Measurements from ENCODE around the gene LPIN1.
"Not testable (repeated sequence)": the region's sequence is repeated elsewhere in the genome, so short reads cannot be mapped to it uniquely, and the experiment has no call there.

LPIN1 gene

GRCh38 chr2:11844798-11845197 lies 98.4 kb downstream of the LPIN1 start:
- not testable (repeated sequence) for DNase-seq

- DNase-seq = not testable (repeated sequence)
Observed at GRCh38 chr2:11847935-11848334, 101.5 kb downstream of the LPIN1 start.

GRCh38 chr2:11850082-11850481 lies 103.7 kb downstream of the LPIN1 start:
- DNase-seq = no peak

GRCh38 chr2:11852526-11853196 lies 106.2 kb downstream of the LPIN1 start:
- DNase-seq = no peak

- no peak for DNase-seq
Observed at GRCh38 chr2:11853197-11853588, 106.8 kb downstream of the LPIN1 start.

- no peak for DNase-seq
Observed at GRCh38 chr2:11855064-11855760, 108.8 kb downstream of the LPIN1 start.

GRCh38 chr2:11856095-11856494 lies 109.7 kb downstream of the LPIN1 start:
- DNase-seq = no peak

- DNase-seq = no peak
Observed at GRCh38 chr2:11858883-11859282, 112.5 kb downstream of the LPIN1 start.

GRCh38 chr2:11859975-11860374 lies 113.5 kb downstream of the LPIN1 start:
- DNase-seq = not testable (repeated sequence)

- DNase-seq = no peak
Observed at GRCh38 chr2:11861044-11861443, 114.6 kb downstream of the LPIN1 start.

- no peak for DNase-seq
Observed at GRCh38 chr2:11862049-11862448, 115.6 kb downstream of the LPIN1 start.

GRCh38 chr2:11863103-11863502 lies 116.7 kb downstream of the LPIN1 start:
- DNase-seq = peak; percentile 30

GRCh38 chr2:11863513-11864328 lies 117.3 kb downstream of the LPIN1 start:
- peak; percentile 80 for DNase-seq

GRCh38 chr2:11864724-11865123 lies 118.3 kb downstream of the LPIN1 start:
- DNase-seq = no peak

- peak; percentile 22 for DNase-seq
Observed at GRCh38 chr2:11865378-11865777, 118.9 kb downstream of the LPIN1 start.

GRCh38 chr2:11865805-11866204 lies 119.4 kb downstream of the LPIN1 start:
- no peak for DNase-seq

- peak; percentile 26 for DNase-seq
Observed at GRCh38 chr2:11866358-11867335, 120.2 kb downstream of the LPIN1 start.

- no peak for DNase-seq
Observed at GRCh38 chr2:11867926-11868325, 121.5 kb downstream of the LPIN1 start.

- no peak for DNase-seq
Observed at GRCh38 chr2:11869391-11869991, 123.1 kb downstream of the LPIN1 start.

- DNase-seq = no peak
Observed at GRCh38 chr2:11870064-11870463, 123.6 kb downstream of the LPIN1 start.

GRCh38 chr2:11870584-11870983 lies 124.2 kb downstream of the LPIN1 start:
- no peak for DNase-seq

- no peak for DNase-seq
Observed at GRCh38 chr2:11871421-11871820, 125.0 kb downstream of the LPIN1 start.
